SK-N-SH (cell line): ENCODE measurements around the gene DYNC2H1.
"Not testable (repeated sequence)": the region's sequence is repeated elsewhere in the genome, so short reads cannot be mapped to it uniquely, and the experiment has no call there.

Source experiments
- ELF1 ChIP-seq: IDR thresholded peaks from 2 replicates; pipeline ENCODE4 v1.4.0; 2012
- POLR2AphosphoS5 ChIP-seq: IDR thresholded peaks from 2 replicates; pipeline ENCODE4 v1.6.1; 2012; ENCODE audit warnings: low read depth, low read length
- RFX5 ChIP-seq: IDR thresholded peaks from 2 replicates; pipeline ENCODE4 v1.6.1; 2012; ENCODE audit warnings: mild to moderate bottlenecking, improper control_type of control experiment, low read length
- SMC3 ChIP-seq: IDR thresholded peaks from 2 replicates; pipeline ENCODE4 v1.6.1; 2012; ENCODE audit warnings: low read depth, low read length, improper control_type of control experiment
- TF ChIP-seq, protein P1 (sequence below): fragments of 200-600 bp; sonication (generic); IDR thresholded peaks from 2 replicates; pipeline ENCODE4 v1.6.1; 2017; ENCODE audit warnings: antibody characterized with exemption, mild to moderate bottlenecking, moderate library complexity

DNA sequence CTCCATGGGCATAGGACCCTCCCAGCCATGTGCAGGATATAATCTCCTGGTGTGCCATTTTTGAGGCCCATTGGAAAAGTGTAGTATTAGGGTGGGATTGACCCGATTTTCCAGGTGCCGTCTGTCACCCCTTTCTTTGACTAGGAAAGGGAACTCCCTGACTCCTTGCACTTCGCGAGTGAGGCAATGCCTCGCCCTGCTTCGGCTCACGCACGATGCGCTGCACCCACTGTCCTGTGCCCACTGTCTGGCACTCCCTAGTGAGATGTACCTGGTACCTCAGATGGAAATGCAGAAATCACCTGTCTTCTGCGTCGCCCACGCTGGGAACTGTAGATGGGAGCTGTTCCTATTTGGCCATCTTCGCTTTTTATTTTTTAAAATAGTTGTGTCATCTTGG lies 32.8 kb downstream of the DYNC2H1 start:
- TF ChIP-seq RFX5, POLR2AphosphoS5, ELF1, SMC3: not testable (repeated sequence)
- TF ChIP-seq, protein P1, sequence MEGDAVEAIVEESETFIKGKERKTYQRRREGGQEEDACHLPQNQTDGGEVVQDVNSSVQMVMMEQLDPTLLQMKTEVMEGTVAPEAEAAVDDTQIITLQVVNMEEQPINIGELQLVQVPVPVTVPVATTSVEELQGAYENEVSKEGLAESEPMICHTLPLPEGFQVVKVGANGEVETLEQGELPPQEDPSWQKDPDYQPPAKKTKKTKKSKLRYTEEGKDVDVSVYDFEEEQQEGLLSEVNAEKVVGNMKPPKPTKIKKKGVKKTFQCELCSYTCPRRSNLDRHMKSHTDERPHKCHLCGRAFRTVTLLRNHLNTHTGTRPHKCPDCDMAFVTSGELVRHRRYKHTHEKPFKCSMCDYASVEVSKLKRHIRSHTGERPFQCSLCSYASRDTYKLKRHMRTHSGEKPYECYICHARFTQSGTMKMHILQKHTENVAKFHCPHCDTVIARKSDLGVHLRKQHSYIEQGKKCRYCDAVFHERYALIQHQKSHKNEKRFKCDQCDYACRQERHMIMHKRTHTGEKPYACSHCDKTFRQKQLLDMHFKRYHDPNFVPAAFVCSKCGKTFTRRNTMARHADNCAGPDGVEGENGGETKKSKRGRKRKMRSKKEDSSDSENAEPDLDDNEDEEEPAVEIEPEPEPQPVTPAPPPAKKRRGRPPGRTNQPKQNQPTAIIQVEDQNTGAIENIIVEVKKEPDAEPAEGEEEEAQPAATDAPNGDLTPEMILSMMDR, result not testable (repeated sequence)
